ENCODE measurements around the gene CSMD2.

The CSMD2 gene

GRCh38 chr1:33878392-33878791 is 286.6 kb downstream of the CSMD2 start:
- TF ChIP-seq, protein P1, sequence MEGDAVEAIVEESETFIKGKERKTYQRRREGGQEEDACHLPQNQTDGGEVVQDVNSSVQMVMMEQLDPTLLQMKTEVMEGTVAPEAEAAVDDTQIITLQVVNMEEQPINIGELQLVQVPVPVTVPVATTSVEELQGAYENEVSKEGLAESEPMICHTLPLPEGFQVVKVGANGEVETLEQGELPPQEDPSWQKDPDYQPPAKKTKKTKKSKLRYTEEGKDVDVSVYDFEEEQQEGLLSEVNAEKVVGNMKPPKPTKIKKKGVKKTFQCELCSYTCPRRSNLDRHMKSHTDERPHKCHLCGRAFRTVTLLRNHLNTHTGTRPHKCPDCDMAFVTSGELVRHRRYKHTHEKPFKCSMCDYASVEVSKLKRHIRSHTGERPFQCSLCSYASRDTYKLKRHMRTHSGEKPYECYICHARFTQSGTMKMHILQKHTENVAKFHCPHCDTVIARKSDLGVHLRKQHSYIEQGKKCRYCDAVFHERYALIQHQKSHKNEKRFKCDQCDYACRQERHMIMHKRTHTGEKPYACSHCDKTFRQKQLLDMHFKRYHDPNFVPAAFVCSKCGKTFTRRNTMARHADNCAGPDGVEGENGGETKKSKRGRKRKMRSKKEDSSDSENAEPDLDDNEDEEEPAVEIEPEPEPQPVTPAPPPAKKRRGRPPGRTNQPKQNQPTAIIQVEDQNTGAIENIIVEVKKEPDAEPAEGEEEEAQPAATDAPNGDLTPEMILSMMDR (IDR thresholded peaks at IDR 0.05; ENCODE audit: low read depth, low read length, missing control alignments): no peak
- no peak overlapping the region for H3K4me3 ChIP-seq (ENCODE audit: low read depth, low read length)
- no peak for DNase-seq (ENCODE audit: low read depth)

DNA sequence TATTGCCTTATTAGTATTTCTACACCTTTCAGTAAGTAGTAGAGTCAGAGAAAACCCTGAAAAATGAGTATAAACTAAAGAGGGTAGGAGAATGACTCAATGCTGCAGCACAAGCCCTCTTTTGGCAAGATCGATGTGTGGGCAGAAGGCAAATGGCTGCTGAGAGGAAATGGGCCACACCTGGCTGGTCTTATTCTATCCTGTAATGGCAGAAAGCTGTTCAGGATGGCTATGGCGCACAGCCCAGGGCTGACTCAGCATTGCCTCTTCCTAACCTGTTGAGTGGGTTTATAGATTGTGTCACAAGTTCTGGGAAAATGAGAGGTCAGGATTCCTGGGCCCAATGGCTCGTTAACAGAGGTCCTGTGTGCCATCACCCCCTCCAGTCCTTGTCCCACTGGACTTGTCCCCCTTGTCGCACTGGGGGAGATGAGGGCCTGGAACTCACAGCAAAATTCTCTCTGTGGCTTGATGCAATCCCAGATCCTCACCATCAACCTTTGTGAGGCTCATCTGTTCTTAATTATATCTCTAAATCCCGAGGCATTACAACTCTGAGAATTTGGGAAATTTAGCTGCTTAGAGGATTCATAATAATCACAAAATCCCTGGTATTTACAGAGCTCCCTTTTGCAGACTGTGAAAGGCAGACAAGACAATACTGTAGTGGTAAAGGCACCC is 287.9 kb downstream of the CSMD2 start:
- no peak for DNase-seq (ENCODE audit: low read depth)
- H3K4me3 ChIP-seq (ENCODE audit: low read depth, low read length): no peak overlapping the region
- TF ChIP-seq, protein P1 (IDR thresholded peaks at IDR 0.05; ENCODE audit: low read depth, low read length, missing control alignments): no peak

GRCh38 chr1:33875862-33876261 is 289.2 kb downstream of the CSMD2 start:
- TF ChIP-seq, protein P1 (IDR thresholded peaks at IDR 0.05; ENCODE audit: low read depth, low read length, missing control alignments): peak; percentile 32
- H3K4me3 ChIP-seq (ENCODE audit: low read depth, low read length): no peak overlapping the region
- DNase-seq (ENCODE audit: low read depth): no peak

- H3K4me3 ChIP-seq (ENCODE audit: low read depth, low read length): no peak overlapping the region
- TF ChIP-seq, protein P1 (IDR thresholded peaks at IDR 0.05; ENCODE audit: low read depth, low read length, missing control alignments): no peak
- DNase-seq (ENCODE audit: low read depth): no peak
Observed at GRCh38 chr1:33874636-33875035, 290.4 kb downstream of the CSMD2 start.

GRCh38 chr1:33872683-33873082 is 292.3 kb downstream of the CSMD2 start:
- H3K4me3 ChIP-seq (ENCODE audit: low read depth, low read length): no peak overlapping the region
- DNase-seq (ENCODE audit: low read depth): no peak
- TF ChIP-seq, protein P1 (IDR thresholded peaks at IDR 0.05; ENCODE audit: low read depth, low read length, missing control alignments): no peak

DNA sequence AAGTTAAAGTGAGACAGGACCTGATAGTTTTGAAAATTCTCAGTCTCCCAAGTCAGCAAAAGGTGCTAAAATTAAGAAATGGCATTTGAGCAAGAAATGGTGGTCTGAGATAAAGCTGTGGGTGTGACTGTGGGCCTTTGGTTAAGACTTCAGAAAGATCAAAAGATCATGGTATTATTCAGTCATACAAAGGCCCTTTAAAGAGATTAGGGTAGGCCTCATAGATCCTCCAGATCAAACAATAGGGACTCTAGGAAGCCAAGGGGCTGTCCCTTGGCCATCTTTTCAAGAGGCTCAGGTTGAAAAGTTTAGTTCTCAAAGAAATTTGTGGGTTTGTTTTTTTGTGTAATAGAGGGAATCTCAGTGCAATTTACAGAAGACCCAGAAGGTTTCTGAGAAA is 292.8 kb downstream of the CSMD2 start:
- TF ChIP-seq, protein P1 (IDR thresholded peaks at IDR 0.05; ENCODE audit: low read depth, low read length, missing control alignments): no peak
- no peak for DNase-seq (ENCODE audit: low read depth)
- no peak overlapping the region for H3K4me3 ChIP-seq (ENCODE audit: low read depth, low read length)

- no peak for DNase-seq (ENCODE audit: low read depth)
- TF ChIP-seq, protein P1 (IDR thresholded peaks at IDR 0.05; ENCODE audit: low read depth, low read length, missing control alignments): no peak
- no peak overlapping the region for H3K4me3 ChIP-seq (ENCODE audit: low read depth, low read length)
Observed at GRCh38 chr1:33867684-33868083, 297.3 kb downstream of the CSMD2 start.
